Measurements from ENCODE around the gene CTTN.

DNA sequence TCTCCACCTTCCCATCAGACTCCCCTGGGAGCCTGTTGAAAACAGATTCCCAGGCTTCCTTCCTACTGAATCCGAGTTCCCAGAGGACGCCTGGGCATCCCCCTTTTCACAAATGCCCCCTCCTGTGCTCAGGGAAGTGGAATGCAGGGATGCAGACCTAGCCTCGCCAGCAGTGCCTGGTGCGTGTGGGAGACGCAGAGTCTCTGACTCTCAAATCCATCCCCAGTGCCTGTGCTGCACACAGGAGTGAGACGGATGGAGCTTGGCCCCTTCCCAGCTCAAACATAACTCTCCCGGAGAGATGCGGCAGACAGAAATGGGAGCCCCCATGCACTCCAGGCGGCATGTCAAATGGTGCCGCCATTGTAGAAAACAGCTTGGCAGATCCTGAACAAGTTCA is 62.6 kb downstream of the CTTN start:
- TF ChIP-seq CTCF (IDR thresholded peaks at IDR 0.05) (no peak), EP300 (IDR thresholded peaks at IDR 0.05) (no peak), POLR2AphosphoS5 (IDR thresholded peaks at IDR 0.05) (no peak), POLR2A (IDR thresholded peaks at IDR 0.05) (no peak)

Data from suprapubic skin (tissue), 4 donors.